Endothelial cell of hepatic sinusoid (primary cell): ENCODE data around the gene CDKN2B.

Experiments
- in situ Hi-C: cut with HindIII; loops from 2 replicates; pipeline ENCODE4 v1.10.0; 2017; ENCODE audit warnings: low sequenced_read_pairs

CDKN2B gene

GRCh38 chr9:22036866-22037626 lies 27.9 kb upstream of the CDKN2B start:
- in situ Hi-C loops: loop anchor here (5.0 to 25.0 kb wide), 4 partner anchors 50 to 225 kb away; partner anchors contain the start of gene MTAP

DNA sequence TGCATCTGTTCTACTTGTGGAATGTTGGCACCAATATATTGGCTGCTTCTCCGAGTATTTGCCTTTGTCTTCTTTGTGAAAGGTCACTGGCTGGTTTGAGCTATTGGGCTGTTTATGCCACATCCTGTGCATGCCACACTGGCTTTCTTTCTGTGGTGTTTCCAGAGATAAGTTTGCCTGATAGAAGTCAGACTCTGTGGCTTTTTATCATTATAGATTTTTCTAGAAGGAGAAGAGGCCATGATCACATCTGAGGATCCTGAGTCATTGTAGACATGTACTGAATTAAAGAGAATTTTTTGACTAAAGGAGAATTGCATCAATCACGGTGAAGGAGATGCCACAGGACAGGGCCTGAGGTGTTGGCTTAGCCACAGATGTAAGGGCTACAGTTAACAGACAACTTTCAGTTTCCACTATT lies 26.5 kb upstream of the CDKN2B start:
- in situ Hi-C loops: loop anchor here (5.0 to 25.0 kb wide), 4 partner anchors 52 to 223 kb away; partner anchors contain the start of gene MTAP

- in situ Hi-C loops: loop anchor here (25.0 kb wide), 2 partner anchors 204 to 221 kb away; partner anchors contain the start of gene MTAP
Measured at GRCh38 chr9:22033012-22033630, 24.0 kb upstream of the CDKN2B start.

DNA sequence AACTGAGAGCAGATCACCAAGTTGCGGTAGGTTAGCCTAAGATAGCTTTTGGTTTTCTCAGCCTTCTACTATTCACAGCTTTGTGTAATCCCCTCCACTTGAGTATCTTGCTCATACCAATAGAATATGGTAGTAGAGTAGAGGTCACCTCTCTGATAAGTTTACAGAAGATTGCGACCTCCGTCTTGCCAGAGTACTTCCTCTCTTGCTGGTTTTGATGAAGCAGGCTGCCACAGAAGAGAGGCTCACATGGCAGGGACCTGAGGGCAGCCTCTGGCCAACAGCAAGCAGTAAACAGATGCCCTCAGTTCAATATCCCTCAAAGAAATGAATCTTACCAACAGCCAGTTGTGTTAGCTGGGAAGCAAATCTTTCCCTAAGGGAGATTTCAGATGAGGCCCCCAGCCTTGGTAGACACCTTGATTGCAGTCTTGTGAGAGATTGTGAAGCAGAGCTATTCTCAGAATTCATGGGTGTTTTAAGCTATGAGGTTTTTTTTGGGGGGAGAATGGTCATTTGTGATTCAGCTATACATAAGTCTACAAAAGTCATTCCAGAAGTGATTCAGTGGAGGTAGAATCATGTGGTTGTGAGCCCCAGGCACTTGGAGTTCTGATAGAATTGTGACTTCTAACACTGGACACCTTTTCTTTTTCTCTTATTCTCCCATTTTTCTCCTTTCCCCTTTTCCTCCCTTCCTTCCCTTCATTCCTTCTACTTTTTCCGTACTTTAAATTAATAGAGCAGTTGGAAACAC lies 22.7 kb upstream of the CDKN2B start:
- in situ Hi-C loops: loop anchor here (25.0 kb wide), 2 partner anchors 205 to 220 kb away; partner anchors contain the start of gene MTAP

GRCh38 chr9:22030101-22030598 lies 21.0 kb upstream of the CDKN2B start:
- in situ Hi-C loops: loop anchor here (25.0 kb wide), 2 partner anchors 207 to 218 kb away; partner anchors contain the start of gene MTAP

GRCh38 chr9:22029231-22029630 lies 20.1 kb upstream of the CDKN2B start:
- in situ Hi-C loops: loop anchor here (25.0 kb wide), 2 partner anchors 208 to 217 kb away; partner anchors contain the start of gene MTAP

DNA sequence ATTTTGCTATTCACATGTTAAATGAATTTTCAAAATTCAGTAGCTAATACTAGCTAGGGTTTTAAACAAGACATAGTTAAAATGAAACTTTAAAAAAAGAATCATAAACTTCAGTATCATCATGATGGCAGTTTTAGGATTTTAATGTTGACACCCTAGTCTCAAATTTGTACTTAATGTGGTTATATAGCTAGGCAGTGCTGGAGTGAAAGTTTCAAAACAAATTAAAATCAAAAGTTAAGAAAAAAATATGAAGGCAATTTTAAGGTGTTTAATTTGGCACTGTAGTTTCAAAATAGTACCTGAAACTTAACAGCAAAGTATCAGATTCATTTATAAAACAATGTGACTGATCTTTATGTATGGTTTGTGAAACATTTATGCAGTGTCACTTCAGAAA lies 19.3 kb upstream of the CDKN2B start:
- in situ Hi-C loops: loop anchor here (25.0 kb wide), 2 partner anchors 209 to 216 kb away; partner anchors contain the start of gene MTAP

DNA sequence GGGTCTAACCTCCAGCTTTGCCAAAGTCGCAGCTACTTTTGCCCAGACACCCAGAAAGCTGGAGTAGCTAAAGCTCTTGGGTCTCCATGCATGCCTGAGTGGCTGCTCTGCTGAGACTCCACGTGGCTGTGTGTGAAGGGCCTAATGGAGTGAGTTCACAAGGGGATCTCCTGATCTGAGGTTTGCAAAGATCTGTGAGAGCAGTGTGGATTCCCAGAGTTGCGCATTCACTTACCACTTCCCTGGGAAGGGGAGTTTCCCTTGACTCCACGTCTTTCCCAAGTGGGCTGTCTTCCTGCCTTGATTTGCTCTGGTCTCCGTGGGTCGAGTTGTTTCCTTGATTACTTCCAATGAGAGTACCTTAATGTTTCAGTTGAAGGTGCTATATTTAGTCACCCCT lies 17.6 kb upstream of the CDKN2B start:
- in situ Hi-C loops: loop anchor here (25.0 kb wide), 2 partner anchors 211 to 214 kb away; partner anchors contain the start of gene MTAP

GRCh38 chr9:22022396-22022795 lies 13.3 kb upstream of the CDKN2B start:
- in situ Hi-C loops: no loop called here

GRCh38 chr9:22010866-22011625 lies 1.9 kb upstream of the CDKN2B start:
- in situ Hi-C loops: no loop called here

DNA sequence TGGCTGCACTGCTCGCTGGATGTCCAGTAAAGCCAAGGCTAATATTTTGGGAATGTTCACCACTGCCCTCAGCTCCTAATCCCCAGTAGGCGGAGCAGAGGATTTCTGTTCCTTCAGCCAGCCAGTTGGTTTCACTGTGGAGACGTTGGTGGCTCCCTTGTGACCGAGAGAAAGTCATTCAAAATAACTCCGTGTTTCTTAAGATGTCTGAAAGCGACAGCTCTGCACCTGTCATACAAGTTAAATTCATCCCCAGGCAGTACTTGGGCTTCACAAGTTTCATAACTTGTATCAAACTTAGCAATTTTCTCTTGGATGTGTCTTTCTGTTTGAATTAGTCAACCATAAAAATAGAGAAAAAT lies 382 bp upstream of the CDKN2B start:
- in situ Hi-C loops: no loop called here

DNA sequence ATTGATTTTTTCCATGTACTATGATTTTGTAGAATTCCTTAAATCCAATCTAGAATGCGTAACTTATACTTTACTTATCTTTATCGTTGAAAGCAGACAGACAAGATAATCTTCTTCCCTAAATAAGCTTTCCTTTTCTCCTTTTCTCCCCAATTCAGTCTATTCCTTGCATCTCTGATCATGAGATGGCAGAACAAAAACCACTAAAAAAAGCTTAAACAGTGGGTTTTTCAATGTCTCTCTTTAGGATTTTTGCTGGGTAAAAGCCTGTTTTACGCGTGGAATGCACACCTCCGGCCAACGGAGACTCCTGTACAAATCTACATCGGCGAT lies 755 bp downstream of the CDKN2B start:
- in situ Hi-C loops: no loop called here

DNA sequence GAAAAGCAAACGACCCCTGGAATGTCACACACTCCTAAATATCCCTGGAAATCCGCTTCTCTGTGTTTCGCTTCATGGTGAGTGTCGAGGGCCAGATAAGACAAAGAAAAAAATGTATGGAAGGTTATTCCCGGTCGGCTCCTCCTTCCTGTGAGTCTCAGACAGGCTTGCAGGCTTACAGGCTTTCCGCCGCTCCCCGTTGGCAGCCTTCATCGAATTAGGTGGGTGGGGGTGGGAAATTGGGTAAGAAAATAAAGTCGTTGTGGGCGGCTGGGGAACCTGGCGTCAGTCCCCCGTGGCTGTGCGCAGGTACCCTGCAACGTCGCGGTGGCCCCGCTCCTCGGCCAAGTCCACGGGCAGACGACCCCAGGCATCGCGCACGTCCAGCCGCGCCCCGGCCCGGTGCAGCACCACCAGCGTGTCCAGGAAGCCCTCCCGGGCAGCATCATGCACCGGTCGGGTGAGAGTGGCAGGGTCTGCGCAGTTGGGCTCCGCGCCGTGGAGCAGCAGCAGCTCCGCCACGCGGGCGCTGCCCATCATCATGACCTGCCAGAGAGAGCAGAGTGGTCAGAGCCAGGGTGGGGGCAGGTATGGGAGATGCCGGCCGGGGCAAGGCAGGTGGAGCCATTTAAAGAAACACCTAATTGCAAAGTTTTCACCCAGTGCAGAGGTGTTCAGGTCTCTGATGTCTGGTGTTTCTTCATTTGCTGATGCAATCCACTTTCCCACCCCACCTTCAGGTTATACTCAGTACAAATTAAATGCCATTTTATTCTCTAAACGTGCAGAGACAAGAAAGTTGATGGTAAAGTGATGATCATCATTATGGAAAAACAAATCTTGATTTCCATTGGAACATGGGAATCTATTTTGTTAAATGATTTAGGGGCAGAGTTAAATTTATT lies 3.2 kb downstream of the CDKN2B start:
- in situ Hi-C loops: no loop called here

- in situ Hi-C loops: no loop called here
Measured at GRCh38 chr9:22005021-22005701, 3.9 kb downstream of the CDKN2B start.

DNA sequence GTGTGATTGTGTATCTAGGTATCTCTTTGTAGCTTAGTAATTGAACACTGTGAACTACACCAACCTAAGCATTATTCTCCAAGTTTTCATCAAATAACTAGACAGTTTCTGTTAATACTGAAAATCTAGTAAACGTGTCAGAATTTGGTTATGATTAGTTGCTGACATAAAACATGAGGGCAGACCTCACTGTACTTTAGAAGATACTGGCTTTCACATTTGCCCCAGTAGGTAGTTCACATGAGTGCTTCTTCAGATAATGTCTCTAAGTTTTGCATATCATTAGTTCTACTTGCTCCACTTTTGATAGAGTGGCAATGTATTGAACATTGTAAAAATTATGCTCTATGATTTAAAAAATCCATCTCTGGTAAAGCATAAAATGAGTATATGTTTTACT lies 7.1 kb downstream of the CDKN2B start:
- in situ Hi-C loops: no loop called here

GRCh38 chr9:21998026-21998425 lies 11.1 kb downstream of the CDKN2B start:
- in situ Hi-C loops: no loop called here

GRCh38 chr9:21997480-21997879 lies 11.6 kb downstream of the CDKN2B start:
- in situ Hi-C loops: no loop called here

GRCh38 chr9:21996858-21997257 lies 12.2 kb downstream of the CDKN2B start:
- in situ Hi-C loops: no loop called here

DNA sequence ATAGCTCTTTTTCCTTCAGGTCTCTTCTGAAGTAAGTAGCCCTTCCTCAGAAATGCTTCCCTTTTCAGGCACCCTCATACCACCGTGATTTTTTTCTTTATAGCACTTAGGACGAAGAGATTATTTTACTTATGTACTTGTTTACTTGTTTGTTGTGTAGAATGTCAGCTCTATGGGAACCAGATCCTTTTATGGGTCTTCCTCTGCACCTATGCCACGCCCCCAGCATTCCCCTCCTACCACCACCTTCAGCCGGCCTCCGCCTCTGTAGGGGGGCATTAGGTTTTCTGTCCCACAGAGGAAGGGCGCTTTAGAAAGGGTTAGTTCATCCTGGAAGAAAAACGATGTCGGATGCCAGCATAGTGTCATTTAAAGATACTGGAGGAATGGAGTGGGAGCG lies 12.7 kb downstream of the CDKN2B start:
- in situ Hi-C loops: no loop called here
